GM18499 (cell line): ENCODE results near the gene FXYD6.
A peak's percentile ranks its signal among the peaks of the same experiment; 100 is the strongest.
"Not testable (repeated sequence)": the region's sequence is repeated elsewhere in the genome, so short reads cannot be mapped to it uniquely, and the experiment has no call there.

Experiments
- ATAC-seq: cut with Tn5 transposase; IDR thresholded peaks from one replicate; pipeline ENCODE4 v1.9.1; 2021; ENCODE audit warnings: moderate number of reproducible peaks; ENCODE audit not compliant: insufficient read depth, unreplicated experiment

Gene FXYD6

GRCh38 chr11:117820071-117820470 lies 56.4 kb downstream of the FXYD6 start:
- ATAC-seq = no peak

GRCh38 chr11:117819096-117820040 lies 57.1 kb downstream of the FXYD6 start:
- no peak for ATAC-seq

- no peak for ATAC-seq
Measured at GRCh38 chr11:117818041-117818873, 58.2 kb downstream of the FXYD6 start.

GRCh38 chr11:117817368-117818040 lies 59.0 kb downstream of the FXYD6 start:
- no peak for ATAC-seq

GRCh38 chr11:117816846-117817367 lies 59.6 kb downstream of the FXYD6 start:
- no peak for ATAC-seq

GRCh38 chr11:117816151-117816741 lies 60.2 kb downstream of the FXYD6 start:
- no peak for ATAC-seq

- ATAC-seq = peak; percentile 67
Measured at GRCh38 chr11:117815262-117815803, 61.1 kb downstream of the FXYD6 start.

- ATAC-seq = peak; percentile 27
Measured at GRCh38 chr11:117814766-117815261, 61.6 kb downstream of the FXYD6 start.

GRCh38 chr11:117814204-117814765 lies 62.2 kb downstream of the FXYD6 start:
- no peak for ATAC-seq

GRCh38 chr11:117810056-117810451 lies 66.4 kb downstream of the FXYD6 start:
- ATAC-seq = not testable (repeated sequence)

GRCh38 chr11:117809236-117810055 lies 67.0 kb downstream of the FXYD6 start:
- no peak for ATAC-seq

GRCh38 chr11:117808784-117809183 lies 67.7 kb downstream of the FXYD6 start:
- no peak for ATAC-seq

GRCh38 chr11:117807482-117808327 lies 68.8 kb downstream of the FXYD6 start:
- no peak for ATAC-seq

GRCh38 chr11:117806846-117807245 lies 69.6 kb downstream of the FXYD6 start:
- ATAC-seq = no peak

GRCh38 chr11:117805045-117805444 lies 71.4 kb downstream of the FXYD6 start:
- ATAC-seq = no peak

- no peak for ATAC-seq
Measured at GRCh38 chr11:117803896-117804295, 72.6 kb downstream of the FXYD6 start.

- ATAC-seq = no peak
Measured at GRCh38 chr11:117799634-117800033, 76.8 kb downstream of the FXYD6 start.
